Spleen (tissue), 11 donors: Measurements from ENCODE around the gene PARK7. TPM values are rescaled to one million over a fixed set of nuclear protein-coding genes. Genes with fewer than 3 reads are reported as not detected.

Source experiments
- DNase-seq: peaks from one replicate; pipeline ENCODE4 v3.0.0-alpha.2; 2020
- H3K27ac ChIP-seq, 8 donors: fragments of 200-600 bp; sonication (generic) in 7 of 8; 1 replicate in 4 of 8; 2 replicates in 4 of 8; pipeline versions ENCODE4 v1.5.0 to v1.8.0; 2016 to 2021; ENCODE audit warnings: inconsistent platforms in 4 of 8, mild to moderate bottlenecking in 4 of 8, moderate library complexity in 1 of 8
- H3K27me3 ChIP-seq, 7 donors: fragments of 200-600 bp; sonication (generic) in 6 of 7; replicated peaks in 1 of 7; 1 replicate in 4 of 7; 2 replicates in 3 of 7; pipeline versions ENCODE4 v1.5.0 to v1.8.0; 2016 to 2021; ENCODE audit warnings: inconsistent platforms in 3 of 7, mild to moderate bottlenecking in 1 of 7
- H3K36me3 ChIP-seq, 6 donors: fragments of 200-600 bp; sonication (generic) in 5 of 6; 1 replicate in 4 of 6; 2 replicates in 2 of 6; pipeline versions ENCODE4 v1.5.0 to v1.8.0; 2016 to 2021; ENCODE audit warnings: inconsistent platforms in 2 of 6
- H3K4me1 ChIP-seq, 6 donors: fragments of 200-600 bp; sonication (generic) in 5 of 6; 1 replicate in 3 of 6; 2 replicates in 3 of 6; pipeline versions ENCODE4 v1.5.0 to v1.8.0; 2016 to 2021; ENCODE audit warnings: inconsistent platforms in 3 of 6
- H3K4me3 ChIP-seq, 8 donors: fragments of 200-600 bp; sonication (generic) in 7 of 8; 1 replicate in 4 of 8; 2 replicates in 4 of 8; pipeline versions ENCODE4 v1.5.0 to v1.8.0; 2016 to 2021; ENCODE audit warnings: inconsistent platforms in 4 of 8, mild to moderate bottlenecking in 4 of 8, moderate library complexity in 2 of 8
- H3K9me3 ChIP-seq, 8 donors: fragments of 200-600 bp; sonication (generic) in 7 of 8; 1 replicate in 4 of 8; 2 replicates in 4 of 8; pipeline versions ENCODE4 v1.5.0 to v1.8.0; 2016 to 2021; ENCODE audit warnings: inconsistent platforms in 4 of 8
- CTCF ChIP-seq, 11 experiments: fragments of 200-600 bp in 7 of 11; fragments of 450-650 bp in 4 of 11; sonication (generic) in 4 of 11; IDR thresholded peaks in 8 of 11; conservative IDR thresholded peaks in 3 of 11; 1 replicate in 7 of 11; 2 replicates in 4 of 11; pipeline versions ENCODE4 v1.4.0 to v1.8.0; 2016 to 2021; ENCODE audit warnings: antibody characterized with exemption in 11 of 11, inconsistent platforms in 4 of 11, mild to moderate bottlenecking in 1 of 11
- POLR2A ChIP-seq, 3 donors: fragments of 450-650 bp; IDR thresholded peaks; one replicate each; pipeline ENCODE4 v1.5.1; 2017; ENCODE audit warnings: antibody characterized with exemption in 3 of 3, mild to moderate bottlenecking in 1 of 3
- POLR2AphosphoS5 ChIP-seq, 3 donors: sonication (generic); formaldehyde crosslinking; IDR thresholded peaks; one replicate each; pipeline ENCODE4 v1.5.1; 2017; ENCODE audit warnings: antibody characterized with exemption in 3 of 3
- WGBS, 5 donors: extraction: QIAGEN DNeasy Blood & Tissue Kit in 3 of 5; methylation state at CpG; one replicate each; pipeline versions ENCODE4 v1.1.5 to v1.1.7; 2013 to 2018; 5-methylcytosine and 5-hydroxymethylcytosine counted together
- intact Hi-C: fragments of 100-400 bp; cut with DNase I; formaldehyde crosslinking; loops from one replicate; pipeline ENCODE4 v1.15.0; 2023; ENCODE audit warnings: low total_unique reads
- polyA plus RNA-seq, 3 donors: library from polyadenylated mRNA; stranded (reverse); fragments of 200-250 nt; gene quantifications; one replicate each; pipeline ENCODE4 v1.2.1, GENCODE V29; 2013
- total RNA-seq, 7 donors: library from RNA; depleted of rRNA in 3 of 7; stranded (reverse); fragments of >200 nt in 3 of 7; fragmentation: NEBNext Ultra II Directional in 4 of 7; extraction: Animal tissue kit (Norgen Biotek cat#: 25700) in 4 of 7; gene quantifications; one replicate each; pipeline versions ENCODE4 v1.1.0 to v1.2.1, GENCODE V29; 2016 to 2021
- donor health status: healthy with polysubstance abuse.
- donor health status: DM: no; HTN: no; CAD: no; lungs with moderate emphysema.
- donor health status: DM: no; HTN: no; CAD: no.
- donor health status: Bipolar disorder and iron deficiency.
- donor health status: healthy.
- donor health status: DM: no; HTN: no; CAD: no.
- donor health status: DM: yes; HTN: yes; CAD: no.

Gene PARK7
- total and polyA plus RNA-seq, 10 donors, result 93.5 to 370 (median 174) TPM

DNA sequence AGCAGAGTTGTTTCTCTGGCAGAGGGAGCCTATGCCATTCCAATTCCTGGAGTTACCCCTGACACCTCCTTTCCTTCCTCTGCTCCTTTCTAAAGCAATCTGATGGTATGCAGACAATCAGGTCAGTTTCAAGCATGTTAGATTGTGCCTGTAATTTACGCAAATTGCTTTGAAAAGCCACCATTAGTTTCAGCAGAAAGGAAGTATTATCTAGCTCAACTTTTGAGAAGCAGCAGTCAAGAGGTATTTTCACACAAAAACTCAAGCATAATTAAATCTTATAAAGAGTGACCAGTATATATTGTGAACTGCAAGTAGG, 62.4 kb downstream of the PARK7 start:
- intact Hi-C loops, result no loop called here
- DNase-seq, result no peak
- WGBS, 5 donors, result 50 to 97% (median 79%) methylated on average over 1 of the region's 1 CpG
- Histone ChIP-seq H3K4me1 (peaks cover 0 to 43% (median 22%) of the 10 kb centered on the region in 6 donors), H3K4me3 (peak overlapping the region in 1 of 8 donors; percentile 73), H3K9me3 (no peaks in the 10 kb centered on the region), H3K27me3 (peaks cover 0 to 39% (median 9%) of the 10 kb centered on the region in 7 donors), H3K36me3 (no peaks in the 10 kb centered on the region), H3K27ac (no peak overlapping the region)
- no peak for TF ChIP-seq POLR2A (IDR thresholded peaks at IDR 0.05)
- no peak for TF ChIP-seq POLR2AphosphoS5 (IDR thresholded peaks at IDR 0.05)
- TF ChIP-seq CTCF (IDR thresholded peaks at IDR 0.05 in 8 of 11, conservative IDR thresholded peaks at IDR 0.05 in 3 of 11), result no peak

GRCh38 chr1:8024329-8024728, 62.8 kb downstream of the PARK7 start:
- Histone ChIP-seq H3K27me3 (peaks cover 0 to 39% (median 9%) of the 10 kb centered on the region in 7 donors), H3K27ac (no peak overlapping the region), H3K36me3 (no peaks in the 10 kb centered on the region), H3K4me3 (peak overlapping the region in 4 of 8 donors; percentile 21 to 73 (median 70)), H3K9me3 (no peaks in the 10 kb centered on the region), H3K4me1 (peaks cover 0 to 43% (median 22%) of the 10 kb centered on the region in 6 donors)
- 93 to 99% (median 95%) methylated on average over 3 of the region's 3 CpGs for WGBS, 5 donors
- TF ChIP-seq POLR2A (IDR thresholded peaks at IDR 0.05), result no peak
- no peak for TF ChIP-seq CTCF (IDR thresholded peaks at IDR 0.05 in 8 of 11, conservative IDR thresholded peaks at IDR 0.05 in 3 of 11)
- no peak for TF ChIP-seq POLR2AphosphoS5 (IDR thresholded peaks at IDR 0.05)
- DNase-seq, result no peak
- intact Hi-C loops, result no loop called here

DNA sequence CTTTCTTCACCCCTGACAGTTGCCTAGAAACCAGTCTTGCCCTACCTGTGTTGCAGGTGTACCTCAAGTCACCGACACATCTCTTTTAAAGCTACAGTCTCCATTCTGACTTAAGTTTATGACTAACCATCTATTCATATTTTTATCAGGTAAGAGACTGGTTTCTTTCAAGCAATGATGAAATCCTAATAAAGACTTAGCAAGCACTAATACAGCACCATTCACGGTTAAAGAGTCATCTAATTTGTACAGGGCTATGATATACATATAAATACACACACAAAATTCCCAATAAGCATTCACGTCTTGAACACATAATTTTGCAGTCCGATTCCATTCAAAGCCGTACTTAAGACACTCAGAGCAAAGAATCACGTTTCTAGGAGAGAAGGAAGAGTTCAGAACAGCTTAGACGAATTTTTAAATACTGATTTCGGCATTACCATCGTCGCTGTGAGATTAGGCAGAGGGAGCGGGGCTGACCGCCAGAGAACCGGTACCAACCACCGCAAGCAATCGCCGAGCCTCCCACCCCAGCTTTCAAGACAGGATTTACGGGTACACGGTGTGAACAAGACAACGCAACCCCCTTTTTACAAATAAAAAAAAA, 63.7 kb downstream of the PARK7 start:
- H3K27ac ChIP-seq, result peak overlapping the region in 5 of 8 donors; percentile 72 to 85 (median 79)
- H3K36me3 ChIP-seq, result no peaks in the 10 kb centered on the region
- H3K4me3 ChIP-seq, result peak overlapping the region; percentile 45 to 77 (median 70)
- DNase-seq, result no peak
- no peak for TF ChIP-seq CTCF (IDR thresholded peaks at IDR 0.05 in 8 of 11, conservative IDR thresholded peaks at IDR 0.05 in 3 of 11)
- no peak for TF ChIP-seq POLR2AphosphoS5 (IDR thresholded peaks at IDR 0.05)
- no peak for TF ChIP-seq POLR2A (IDR thresholded peaks at IDR 0.05)
- intact Hi-C loops, result no loop called here
- H3K4me1 ChIP-seq, result peaks cover 0 to 37% (median 20%) of the 10 kb centered on the region in 6 donors
- H3K27me3 ChIP-seq, result peaks cover 0 to 39% (median 9%) of the 10 kb centered on the region in 7 donors
- no peaks in the 10 kb centered on the region for H3K9me3 ChIP-seq
- WGBS, 5 donors, result 8 to 13% (median 10%) methylated on average over 18 to 19 of the region's 19 CpGs

GRCh38 chr1:8025671-8026144, 64.2 kb downstream of the PARK7 start:
- Histone ChIP-seq H3K27me3 (peaks cover 0 to 39% (median 9%) of the 10 kb centered on the region in 7 donors), H3K36me3 (no peaks in the 10 kb centered on the region), H3K4me1 (peaks cover 0 to 32% (median 20%) of the 10 kb centered on the region in 6 donors), H3K27ac (peak overlapping the region; percentile 29 to 85 (median 77)), H3K4me3 (peak overlapping the region; percentile 45 to 77 (median 70)), H3K9me3 (no peaks in the 10 kb centered on the region)
- 1 to 5% (median 2%) methylated on average over 8 to 69 of the region's 69 CpGs for WGBS, 5 donors
- intact Hi-C loops, result no loop called here
- TF ChIP-seq CTCF (IDR thresholded peaks at IDR 0.05 in 8 of 11, conservative IDR thresholded peaks at IDR 0.05 in 3 of 11) (no peak), POLR2AphosphoS5 (IDR thresholded peaks at IDR 0.05) (no peak), POLR2A (IDR thresholded peaks at IDR 0.05) (no peak)
- DNase-seq, result peak; percentile 80
